H1 (cell line): Measurements from ENCODE around the gene PRMT5. TPM values are rescaled to one million over a fixed set of nuclear protein-coding genes. Genes with fewer than 3 reads are reported as not detected.

Source experiments
- CTBP2 ChIP-seq: IDR thresholded peaks from 2 replicates; pipeline ENCODE4 v1.7.0; 2011; ENCODE audit warnings: borderline replicate concordance, mild to moderate bottlenecking, moderate library complexity, mixed read lengths, low read length; ENCODE audit not compliant: insufficient read depth, insufficient read length
- TAF1 ChIP-seq: IDR thresholded peaks from 2 replicates; pipeline ENCODE4 v1.6.1; 2011; ENCODE audit warnings: mild to moderate bottlenecking, low read depth, low read length
- TAF7 ChIP-seq: optimal IDR thresholded peaks from 2 replicates; pipeline ENCODE3; 2011; ENCODE audit warnings: low read depth, mild to moderate bottlenecking, inconsistent platforms, low read length, moderate library complexity, borderline replicate concordance
- USF2 ChIP-seq: IDR thresholded peaks from 2 replicates; pipeline ENCODE4 v1.6.1; 2011; ENCODE audit warnings: low read length, improper control_type of control experiment
- polyA plus RNA-seq, 7 experiments: library from polyadenylated mRNA; depleted of rRNA in 3 of 7; stranded (reverse) in 5 of 7; unstranded in 2 of 7; fragments of >200 nt in 5 of 7; fragments of 200-250 nt in 2 of 7; gene quantifications; 1 replicate in 5 of 7; 2 replicates in 1 of 7; 4 replicates in 1 of 7; pipeline versions ENCODE4 v1.2.1 to v1.2.3, GENCODE V29; 2011 to 2013; ENCODE audit warnings: missing spikeins in 2 of 7, mixed read lengths in 2 of 7
- total RNA-seq: library from RNA; stranded (reverse); fragmentation: NEBNext Ultra II Directional; extraction: Animal tissue kit (Norgen Biotek cat#: 25700); gene quantifications from 2 replicates; pipeline ENCODE4 v1.2.1, GENCODE V29; 2021

Gene PRMT5
- total and polyA plus RNA-seq, 2 of the 8 experiments (the other 6 are each of a cell fraction or from before 2014, with no cell fraction given), result 171 to 402 TPM

- no peak for TF ChIP-seq USF2
- no peak for TF ChIP-seq TAF7
- TF ChIP-seq CTBP2, result no peak
- TF ChIP-seq TAF1, result no peak
- TF ChIP-seq, all 59 proteins: peak for 0
Measured at GRCh38 chr14:22895402-22895801, 33.8 kb downstream of the PRMT5 start (continued).
